ENCODE measurements around the gene DENND1B. TPM values are rescaled to one million over a fixed set of nuclear protein-coding genes. Genes with fewer than 3 reads are reported as not detected.

DENND1B gene
- total RNA-seq, 1 experiment from 2014 or later = 28.2 TPM

- no peaks in the 10 kb centered on the region for H3K9me3 Mint-ChIP-seq (ENCODE audit: low read depth, unreplicated experiment)
- H3K4me1 Mint-ChIP-seq (ENCODE audit: low read depth, unreplicated experiment) = peaks cover 36% of the 10 kb centered on the region
- no peak overlapping the region for H3K4me3 Mint-ChIP-seq (ENCODE audit: low read depth, unreplicated experiment)
- TF ChIP-seq CTCF (IDR thresholded peaks at IDR 0.05; ENCODE audit: unreplicated experiment) = no peak
- intact Hi-C loops (cut with micrococcal nuclease; ENCODE audit: unreplicated experiment) = no loop called here
- DNase-seq = no peak
- CTCF ChIA-PET = interaction anchor here (0.6 kb wide), 1 partner anchor 18 kb away, joined by 3 read pairs; no protein-coding TSS in a partner anchor
- H3K27ac Mint-ChIP-seq (ENCODE audit: unreplicated experiment) = no peak overlapping the region
- no TSS peak for BruUV-seq (replicated peaks)
- peaks cover 26% of the 10 kb centered on the region for H3K36me3 Mint-ChIP-seq (ENCODE audit: insufficient read depth, unreplicated experiment)
- no peaks in the 10 kb centered on the region for H3K27me3 Mint-ChIP-seq (ENCODE audit: unreplicated experiment)
Measured at GRCh38 chr1:197771386-197771785, 3.9 kb downstream of the DENND1B start.

GRCh38 chr1:197770243-197770642 lies 5.0 kb downstream of the DENND1B start:
- intact Hi-C loops (cut with micrococcal nuclease; ENCODE audit: unreplicated experiment) = no loop called here
- BruUV-seq (replicated peaks) = no TSS peak
- Mint-ChIP-seq H3K4me1 (ENCODE audit: low read depth, unreplicated experiment) (peaks cover 25% of the 10 kb centered on the region), H3K4me3 (ENCODE audit: low read depth, unreplicated experiment) (no peak overlapping the region), H3K27me3 (ENCODE audit: unreplicated experiment) (no peaks in the 10 kb centered on the region), H3K9me3 (ENCODE audit: low read depth, unreplicated experiment) (no peaks in the 10 kb centered on the region), H3K36me3 (ENCODE audit: insufficient read depth, unreplicated experiment) (peaks cover 18% of the 10 kb centered on the region), H3K27ac (ENCODE audit: unreplicated experiment) (no peak overlapping the region)
- no peak for DNase-seq
- no peak for TF ChIP-seq CTCF (IDR thresholded peaks at IDR 0.05; ENCODE audit: unreplicated experiment)
- CTCF ChIA-PET = no interaction called here

GRCh38 chr1:197769287-197769686 lies 6.0 kb downstream of the DENND1B start:
- H3K4me1 Mint-ChIP-seq (ENCODE audit: low read depth, unreplicated experiment) = peaks cover 25% of the 10 kb centered on the region
- CTCF ChIA-PET = no interaction called here
- intact Hi-C loops (cut with micrococcal nuclease; ENCODE audit: unreplicated experiment) = no loop called here

GRCh38 chr1:197768014-197768805 lies 7.1 kb downstream of the DENND1B start:
- H3K4me1 Mint-ChIP-seq (ENCODE audit: low read depth, unreplicated experiment) = peaks cover 27% of the 10 kb centered on the region
- CTCF ChIA-PET = interaction anchor here (0.6 kb wide), 1 partner anchor 10 kb away, joined by 3 read pairs; no protein-coding TSS in a partner anchor
- no peak for TF ChIP-seq CTCF (IDR thresholded peaks at IDR 0.05; ENCODE audit: unreplicated experiment)
- no peaks in the 10 kb centered on the region for H3K27me3 Mint-ChIP-seq (ENCODE audit: unreplicated experiment)
- no peaks in the 10 kb centered on the region for H3K36me3 Mint-ChIP-seq (ENCODE audit: insufficient read depth, unreplicated experiment)
- intact Hi-C loops (cut with micrococcal nuclease; ENCODE audit: unreplicated experiment) = no loop called here
- no peak overlapping the region for H3K4me3 Mint-ChIP-seq (ENCODE audit: low read depth, unreplicated experiment)
- no peak overlapping the region for H3K27ac Mint-ChIP-seq (ENCODE audit: unreplicated experiment)
- no TSS peak for BruUV-seq (replicated peaks)
- H3K9me3 Mint-ChIP-seq (ENCODE audit: low read depth, unreplicated experiment) = no peaks in the 10 kb centered on the region
- DNase-seq = no peak

More at GRCh38 chr1:197769287-197769686, 6.0 kb downstream of the DENND1B start:
- Mint-ChIP-seq H3K9me3 (ENCODE audit: low read depth, unreplicated experiment) (no peaks in the 10 kb centered on the region), H3K36me3 (ENCODE audit: insufficient read depth, unreplicated experiment) (peaks cover 9% of the 10 kb centered on the region), H3K4me3 (ENCODE audit: low read depth, unreplicated experiment) (no peak overlapping the region), H3K27ac (ENCODE audit: unreplicated experiment) (no peak overlapping the region), H3K27me3 (ENCODE audit: unreplicated experiment) (no peaks in the 10 kb centered on the region)
- DNase-seq = no peak
- TF ChIP-seq CTCF (IDR thresholded peaks at IDR 0.05; ENCODE audit: unreplicated experiment) = no peak
- BruUV-seq (replicated peaks) = no TSS peak

Measured in Calu3 (cell line).